ENCODE data around the gene GRK6. TPM values are rescaled to one million over a fixed set of nuclear protein-coding genes. Genes with fewer than 3 reads are reported as not detected.
A peak's percentile ranks its signal among the peaks of the same experiment; 100 is the strongest.

The GRK6 gene
- total and polyA plus RNA-seq, 9 of the 15 experiments (the other 6 are each of a cell fraction or from before 2014, with no cell fraction given): 0.63 to 122 (median 44.5) TPM

GRCh38 chr5:177491429-177491945, 65.0 kb downstream of the GRK6 start (continued):
- TF ChIP-seq GABPB1 (CRISPR knock-in tag; IDR thresholded peaks at IDR 0.05) (peak; percentile 73), ZNF24 (IDR thresholded peaks at IDR 0.05) (0 out of 2 replicates have a peak, but pooled peaks have one; percentile 32), ID3 (CRISPR knock-in tag; IDR thresholded peaks at IDR 0.05) (no peak), ID3 (tag; IDR thresholded peaks at IDR 0.05) (peak; percentile 60; the same call in 1 of the 2 replicates), CHD2 (IDR thresholded peaks at IDR 0.05; ENCODE audit: low read depth, low read length) (no peak), FUS (optimal IDR thresholded peaks at IDR 0.05; ENCODE audit: low read depth, low read length) (peak; percentile 78), ZNF511 (CRISPR knock-in tag; IDR thresholded peaks at IDR 0.05) (peak; percentile 19; the same call in 1 of the 2 replicates), TFAP4 (CRISPR knock-in tag; IDR thresholded peaks at IDR 0.05; ENCODE audit: borderline replicate concordance) (peak; percentile 98), RFX5 (IDR thresholded peaks at IDR 0.05; ENCODE audit: low read depth, low read length) (no peak), HOXB6 (CRISPR knock-in tag; IDR thresholded peaks at IDR 0.05; ENCODE audit: borderline replicate concordance) (no peak), ETV5 (CRISPR knock-in tag; IDR thresholded peaks at IDR 0.05; ENCODE audit: low read depth) (no peak), JUN (IDR thresholded peaks at IDR 0.05; ENCODE audit: borderline replicate concordance, low read depth, low read length) (peak; percentile 33; the same call in 1 of the 2 replicates), JUN (CRISPR knock-in tag; IDR thresholded peaks at IDR 0.05; ENCODE audit: borderline replicate concordance) (no peak), FIP1L1 (IDR thresholded peaks at IDR 0.05; ENCODE audit: low read depth, low read length, poor library complexity, severe bottlenecking) (peak; percentile 98), TGIF2 (CRISPR knock-in tag; IDR thresholded peaks at IDR 0.05) (peak; percentile 30; the same call in 1 of the 2 replicates), ZNF740 (CRISPR knock-in tag; IDR thresholded peaks at IDR 0.05) (peak; percentile 92), ZNF740 (tag; IDR thresholded peaks at IDR 0.05) (peak in 1 of 2 experiments; percentile 48; a peak in 1 of 4 replicates), SMARCC2 (IDR thresholded peaks at IDR 0.05; ENCODE audit: low read depth) (no peak; the same call in 1 of the 2 replicates), ARID2 (IDR thresholded peaks at IDR 0.05) (peak; percentile 80), RNF2 (IDR thresholded peaks at IDR 0.05) (no peak), MAFG (tag; conservative IDR thresholded peaks at IDR 0.05) (no peak), MAFF (IDR thresholded peaks at IDR 0.05; ENCODE audit: low read length) (no peak)

Data from K562 (cell line).